Measurements from ENCODE around the gene TOM1L2.

Gene TOM1L2

DNA sequence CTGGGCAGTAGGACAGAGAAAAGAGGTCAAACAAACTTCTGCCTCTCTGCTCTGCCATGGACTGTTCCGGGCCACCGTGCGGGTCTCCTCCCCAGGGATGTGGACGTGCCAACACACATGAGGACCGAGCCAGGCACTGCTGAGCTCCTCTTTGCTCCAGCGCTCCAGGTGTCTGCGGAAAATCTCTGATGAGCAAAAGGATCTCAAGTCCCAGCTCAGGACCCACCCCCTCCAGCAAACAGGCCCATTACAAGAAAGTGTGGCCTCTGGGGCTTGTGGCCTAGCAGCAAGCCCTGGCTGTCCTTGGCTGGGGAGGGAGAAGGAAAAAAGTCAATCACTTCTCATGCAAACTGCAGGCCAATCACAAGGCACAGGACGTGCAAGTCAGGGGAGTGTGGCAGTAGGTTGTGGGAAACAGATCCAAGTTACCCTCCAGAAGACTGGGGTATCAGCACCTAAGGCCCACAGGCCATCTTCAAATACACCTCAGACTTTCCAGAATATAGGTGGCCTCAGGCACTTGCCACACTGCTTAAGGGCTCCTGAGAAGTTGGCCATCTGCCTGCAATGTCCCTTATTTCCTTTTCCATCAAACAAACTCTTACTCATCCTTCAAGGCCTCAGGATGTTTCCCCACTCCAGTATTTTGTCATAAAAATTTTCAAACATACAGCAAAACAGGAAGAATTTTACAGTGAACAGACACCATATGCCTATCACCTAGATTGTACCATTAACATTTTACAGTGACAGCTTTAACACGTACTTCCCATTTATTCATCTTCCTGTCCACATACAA, 99.5 kb downstream of the TOM1L2 start:
- DNase-seq, result no peak

DNA sequence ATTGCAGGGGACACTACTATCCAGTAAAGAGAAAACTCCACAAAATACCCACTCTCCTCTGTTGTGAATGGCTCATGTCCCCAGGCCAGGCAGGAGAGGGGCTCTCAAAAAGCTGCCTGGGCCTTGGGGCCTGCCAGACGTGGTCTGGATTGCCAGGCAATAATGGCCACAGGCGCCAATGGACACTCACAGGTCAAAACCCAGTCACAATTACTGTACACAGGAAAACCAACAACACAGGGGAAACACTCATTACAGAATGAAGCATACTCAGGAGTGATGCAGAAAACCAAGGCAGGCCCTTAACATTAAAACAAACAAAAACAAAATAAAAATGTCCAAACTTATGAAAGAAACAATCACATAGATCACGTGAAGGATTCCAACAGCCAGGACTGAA, 100.3 kb downstream of the TOM1L2 start:
- no peak for DNase-seq

GRCh38 chr17:17870247-17870646, 102.0 kb downstream of the TOM1L2 start:
- DNase-seq, result no peak

GRCh38 chr17:17868641-17869522, 103.3 kb downstream of the TOM1L2 start:
- DNase-seq, result peak; percentile 39

DNA sequence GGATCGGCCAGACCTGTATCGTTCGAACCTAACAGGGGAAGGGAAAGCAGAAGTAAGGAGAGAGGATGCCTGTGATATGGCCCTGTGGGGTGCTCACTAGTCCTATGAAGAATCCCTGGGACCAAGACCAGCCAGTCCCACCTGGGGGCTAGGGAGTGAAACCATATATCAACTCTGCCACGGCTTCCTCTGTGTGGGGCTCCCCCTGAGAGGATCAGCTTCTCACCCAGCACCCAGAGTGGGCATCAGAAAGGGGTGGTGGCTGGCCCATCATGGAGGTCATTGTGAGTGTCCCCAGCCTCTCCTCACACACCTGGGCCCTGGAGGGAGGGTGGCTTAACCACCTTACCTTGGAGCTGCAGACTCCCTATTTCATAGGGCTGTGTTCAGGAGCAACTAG, 105.3 kb downstream of the TOM1L2 start:
- DNase-seq, result no peak

DNA sequence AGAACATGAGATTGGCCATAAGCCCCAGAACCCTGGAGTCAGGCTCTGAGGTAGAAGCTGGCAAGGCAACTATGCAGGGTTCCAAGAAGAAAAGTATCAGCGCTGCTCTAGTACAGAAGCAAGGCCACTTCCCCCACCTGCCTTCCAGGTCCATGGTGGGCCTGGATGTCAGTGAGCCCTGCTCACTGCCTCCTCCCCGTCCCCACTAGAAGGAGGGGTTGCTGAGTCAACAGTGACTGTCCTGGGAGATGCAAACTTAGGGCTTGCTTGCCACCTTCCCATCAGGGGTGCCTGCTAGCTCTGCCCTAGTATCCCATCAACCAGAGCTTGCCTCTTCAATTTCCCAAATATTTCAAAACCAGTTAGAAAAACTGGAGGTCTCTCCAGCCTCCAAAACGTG, 105.8 kb downstream of the TOM1L2 start:
- no peak for DNase-seq

GRCh38 chr17:17865035-17865434, 107.2 kb downstream of the TOM1L2 start:
- DNase-seq, result no peak

- peak; percentile 47 for DNase-seq
Measured at GRCh38 chr17:17860766-17861107, 111.5 kb downstream of the TOM1L2 start.

DNA sequence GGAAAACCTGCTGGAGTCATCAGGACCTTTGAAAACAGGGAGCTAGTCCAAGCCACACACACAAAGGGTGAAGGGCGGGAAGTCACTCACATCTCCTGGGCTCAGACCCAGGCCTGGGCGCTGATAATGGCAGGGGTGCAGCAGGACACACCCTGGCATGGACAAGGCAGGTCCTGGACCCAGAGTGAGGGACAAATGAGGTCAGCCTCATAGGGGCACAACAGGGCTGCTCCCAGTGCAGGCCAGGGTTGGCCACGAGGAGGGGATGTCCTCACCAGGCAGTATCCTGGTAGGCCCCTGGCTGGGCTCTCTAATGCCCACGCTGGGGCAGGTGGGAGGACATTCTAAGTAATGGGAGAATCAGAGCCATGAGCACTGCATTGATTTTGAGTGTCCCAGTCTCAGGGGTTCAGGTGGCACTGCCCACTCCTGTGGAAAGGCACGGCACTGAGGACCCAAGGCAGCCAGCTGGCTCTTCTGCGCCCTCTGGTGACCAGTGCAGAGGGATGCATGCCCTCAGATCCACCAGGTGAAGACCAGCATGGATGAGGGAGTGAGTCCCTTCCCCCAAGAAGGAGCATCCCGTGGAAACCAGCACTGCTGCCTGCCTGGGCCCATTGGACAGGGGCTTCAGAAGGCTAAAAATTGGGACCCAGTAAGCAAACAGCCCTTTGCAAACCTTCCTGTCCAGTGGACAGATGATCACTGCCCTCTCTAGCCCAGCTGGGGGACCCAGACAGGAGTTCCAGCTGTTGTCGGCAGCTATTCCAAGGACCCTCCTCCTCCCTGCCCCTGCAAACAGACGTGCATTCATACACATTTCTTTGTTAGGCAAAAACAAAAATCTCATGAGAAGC, 112.1 kb downstream of the TOM1L2 start:
- DNase-seq, result peak; percentile 61

DNA sequence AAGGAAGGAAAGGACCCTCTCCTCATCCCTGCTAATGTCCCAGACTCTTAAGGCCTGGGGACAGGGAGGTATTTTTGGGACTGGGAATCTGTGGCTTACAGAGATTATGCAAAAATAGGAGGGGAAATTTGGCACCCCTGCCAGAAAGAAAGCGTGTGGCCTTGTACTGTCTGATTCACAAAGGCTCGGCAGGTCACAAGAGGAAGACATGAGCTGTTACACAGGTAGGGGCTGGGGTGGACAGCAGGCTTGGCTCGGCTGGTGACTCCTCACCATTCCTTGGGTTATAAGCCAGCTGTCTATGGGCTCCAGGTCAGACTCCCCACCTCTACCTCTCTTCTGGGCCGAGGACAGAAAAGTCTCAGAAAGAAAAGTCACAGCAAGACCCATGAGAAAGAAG, 114.7 kb downstream of the TOM1L2 start:
- DNase-seq, result no peak

GRCh38 chr17:17856386-17856785, 115.8 kb downstream of the TOM1L2 start:
- DNase-seq, result no peak

DNA sequence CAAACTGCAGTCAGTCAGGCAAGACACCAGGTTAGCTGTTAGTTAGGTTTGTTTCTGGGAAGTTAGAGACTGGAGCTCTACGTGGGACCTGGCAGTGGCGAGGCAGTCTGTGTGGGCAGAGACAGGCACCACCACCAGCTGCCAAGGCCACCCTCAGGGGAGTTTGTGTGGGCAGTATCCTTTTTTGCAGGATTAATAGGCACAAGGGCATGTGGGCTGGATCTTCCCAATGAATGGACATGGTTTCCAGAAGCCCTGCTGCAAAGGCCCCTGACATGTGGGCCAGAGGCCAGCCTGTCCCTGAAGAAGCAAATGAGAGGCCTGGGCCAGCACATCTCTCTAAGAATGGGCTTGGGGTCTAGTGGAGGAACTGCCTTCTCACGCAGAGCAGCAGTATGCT, 116.2 kb downstream of the TOM1L2 start:
- DNase-seq, result no peak

DNA sequence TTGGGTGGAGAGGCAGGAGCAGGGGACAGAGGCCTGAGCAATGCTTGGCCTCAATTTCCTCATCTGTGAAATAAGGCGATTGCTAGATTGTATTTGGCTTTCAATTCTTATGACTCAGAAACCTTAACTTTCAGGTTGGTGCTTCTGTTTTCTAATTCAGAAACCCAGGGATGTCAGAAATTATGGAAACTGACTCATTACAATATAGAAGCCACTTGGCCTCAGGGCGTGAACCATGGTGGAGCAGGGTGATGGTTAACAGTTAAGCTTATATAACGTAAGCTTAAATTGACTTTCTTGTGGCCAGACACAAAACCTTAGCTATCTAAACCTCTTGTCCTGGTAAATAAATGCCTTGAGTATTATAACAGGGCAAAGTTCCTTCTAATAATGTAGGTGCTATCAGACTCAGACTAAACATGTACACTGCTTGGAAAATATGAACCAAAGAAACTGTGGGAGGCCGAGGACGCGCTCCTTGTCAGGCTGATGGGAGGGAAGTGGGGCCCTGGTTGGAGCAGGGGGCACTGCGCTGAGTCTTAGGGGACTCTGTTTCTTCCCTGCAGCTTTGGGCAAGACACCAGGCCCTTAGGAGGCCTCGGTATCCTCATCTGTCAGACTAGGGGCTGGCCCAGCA, 118.3 kb downstream of the TOM1L2 start:
- DNase-seq, result no peak

GRCh38 chr17:17852930-17853329, 119.3 kb downstream of the TOM1L2 start:
- DNase-seq, result no peak

DNA sequence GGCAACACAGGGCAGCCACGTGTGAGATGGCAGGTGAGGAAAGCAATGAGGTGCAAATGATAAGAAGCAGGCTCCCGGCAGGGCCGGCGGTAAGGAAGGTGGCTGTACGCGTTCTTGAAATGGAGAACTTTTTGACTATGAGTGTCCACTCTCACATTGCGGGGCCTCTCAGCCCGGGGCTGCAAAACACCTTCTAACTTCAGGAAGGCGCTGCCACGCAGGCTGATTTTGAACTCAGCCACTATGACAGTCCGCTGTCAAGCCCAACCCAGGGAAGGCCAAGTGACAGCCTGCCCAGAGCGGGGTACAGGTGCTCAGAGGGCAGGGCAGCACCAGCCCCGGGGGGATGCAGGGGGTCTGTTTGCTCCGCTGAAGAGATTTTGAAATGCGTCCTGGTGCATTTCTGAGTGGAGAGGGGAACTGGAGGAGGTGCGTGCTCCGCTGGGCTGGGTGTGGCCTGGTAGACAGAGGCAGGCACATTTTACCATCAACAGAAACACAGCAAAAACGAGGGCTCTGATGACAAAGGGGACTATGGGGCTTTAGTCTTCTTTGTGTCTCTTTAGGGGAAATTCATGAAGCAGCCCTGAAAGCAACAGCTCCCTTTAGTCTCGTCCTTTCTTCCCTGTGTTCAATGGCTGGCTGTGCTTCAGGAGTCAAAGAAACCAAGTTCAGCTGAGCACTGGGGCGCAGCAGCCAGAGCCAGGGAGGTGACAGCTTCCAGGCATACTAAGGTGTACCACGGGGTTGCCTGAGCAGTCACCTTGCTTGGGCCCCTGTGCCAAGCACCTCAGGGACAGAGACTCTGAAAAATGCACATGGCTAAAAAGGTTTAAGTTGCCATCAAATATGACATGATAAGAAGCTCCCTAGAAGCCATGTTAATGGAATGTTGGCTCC, 120.8 kb downstream of the TOM1L2 start:
- DNase-seq, result no peak

- peak; percentile 70 for DNase-seq
Measured at GRCh38 chr17:17849845-17850373, 122.3 kb downstream of the TOM1L2 start.

DNA sequence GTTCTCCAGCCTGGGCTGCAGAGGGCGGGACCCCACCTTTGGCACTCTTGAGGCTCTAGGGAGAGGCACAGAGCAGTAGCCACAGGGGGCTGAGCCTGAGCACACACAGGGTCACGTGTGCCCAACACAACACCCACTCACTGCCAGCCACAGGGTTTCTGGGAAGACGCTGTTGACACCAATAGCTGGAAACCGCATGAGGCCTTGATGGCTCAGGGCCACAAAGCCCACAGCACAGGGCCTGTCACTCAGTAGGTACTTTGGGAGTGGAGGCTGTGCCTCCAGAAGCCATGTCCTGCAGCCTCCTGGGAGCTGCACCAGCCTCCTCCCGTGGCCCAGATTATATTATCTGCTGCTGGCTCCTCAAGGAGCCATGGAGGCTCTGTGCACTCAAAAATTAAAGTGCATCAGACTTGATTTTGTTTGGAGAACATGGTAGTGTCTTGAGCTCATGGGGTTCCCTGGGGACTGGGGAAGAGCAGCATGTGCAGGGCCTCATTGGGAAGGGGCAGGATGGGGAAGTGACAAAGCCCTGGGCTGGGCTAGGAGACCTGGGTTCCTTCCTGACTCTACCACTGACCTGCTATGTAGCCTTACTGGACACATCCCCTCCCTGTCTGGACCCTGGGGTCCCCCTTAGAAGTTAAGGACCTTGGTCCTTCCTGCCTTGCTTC, 122.9 kb downstream of the TOM1L2 start:
- DNase-seq, result peak; percentile 67

GRCh38 chr17:17848311-17849082, 123.7 kb downstream of the TOM1L2 start:
- no peak for DNase-seq

DNA sequence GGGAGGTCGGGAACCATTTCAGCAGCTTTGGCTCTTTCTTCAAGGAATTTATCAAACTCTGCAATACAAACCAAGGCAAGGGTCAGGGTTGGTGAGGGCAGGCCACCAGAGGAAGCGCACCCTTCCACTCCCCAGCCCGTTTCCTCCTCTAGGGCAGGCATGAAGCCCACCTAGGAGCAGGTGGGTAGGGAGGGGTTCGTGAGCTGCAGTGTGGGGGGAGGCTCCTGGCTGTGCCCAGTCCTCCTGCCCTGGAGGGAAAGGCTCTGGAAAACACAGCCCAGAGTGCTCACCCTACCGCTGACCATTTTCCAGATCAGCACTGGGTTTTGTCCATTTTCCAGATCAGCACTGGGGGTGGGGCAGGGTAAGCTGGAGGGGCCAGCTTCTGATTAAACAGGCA, 124.5 kb downstream of the TOM1L2 start:
- no peak for DNase-seq
